GM12864 (cell line): ENCODE results near the gene GPER1.

ENCODE experiments used
- DNase-seq: peaks from one replicate; pipeline ENCODE4 v3.0.0-alpha.2; 2011; ENCODE audit warnings: low read depth
- H3K4me3 ChIP-seq: 2 replicates; pipeline ENCODE4 v1.5.1; 2011; ENCODE audit warnings: mild to moderate bottlenecking, low read depth, low read length, control low read depth
- CTCF ChIP-seq: IDR thresholded peaks from 2 replicates; pipeline ENCODE4 v1.5.1; 2011; ENCODE audit warnings: low read depth, mild to moderate bottlenecking, moderate library complexity, low read length, control low read depth, inconsistent platforms; ENCODE audit errors: missing control alignments

GPER1 gene

DNA sequence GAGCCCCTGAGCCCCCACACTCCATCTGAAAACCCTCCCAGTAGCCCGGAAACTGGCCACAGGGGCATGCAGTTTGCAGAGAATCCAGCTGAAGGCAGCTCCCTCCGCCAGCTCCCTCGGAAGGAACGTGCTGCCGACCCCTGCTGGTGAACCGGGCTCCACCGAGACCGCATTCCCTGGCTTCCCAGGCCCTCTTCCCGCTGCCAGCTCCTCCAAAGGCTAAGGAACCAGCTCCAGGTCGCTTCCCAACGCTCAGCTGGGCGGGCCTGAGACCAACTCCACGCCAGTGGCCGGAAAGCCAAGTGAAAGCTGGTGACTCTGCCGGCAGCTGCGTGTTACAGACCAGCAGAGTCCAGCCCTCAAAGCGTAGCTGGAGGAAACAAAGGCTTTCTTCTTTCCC, 35.8 kb downstream of the GPER1 start:
- no peak overlapping the region for H3K4me3 ChIP-seq
- DNase-seq = no peak
- TF ChIP-seq CTCF = no peak

- no peak for TF ChIP-seq CTCF
- no peak for DNase-seq
- no peak overlapping the region for H3K4me3 ChIP-seq
Measured at GRCh38 chr7:1124164-1124563, 36.3 kb downstream of the GPER1 start.

DNA sequence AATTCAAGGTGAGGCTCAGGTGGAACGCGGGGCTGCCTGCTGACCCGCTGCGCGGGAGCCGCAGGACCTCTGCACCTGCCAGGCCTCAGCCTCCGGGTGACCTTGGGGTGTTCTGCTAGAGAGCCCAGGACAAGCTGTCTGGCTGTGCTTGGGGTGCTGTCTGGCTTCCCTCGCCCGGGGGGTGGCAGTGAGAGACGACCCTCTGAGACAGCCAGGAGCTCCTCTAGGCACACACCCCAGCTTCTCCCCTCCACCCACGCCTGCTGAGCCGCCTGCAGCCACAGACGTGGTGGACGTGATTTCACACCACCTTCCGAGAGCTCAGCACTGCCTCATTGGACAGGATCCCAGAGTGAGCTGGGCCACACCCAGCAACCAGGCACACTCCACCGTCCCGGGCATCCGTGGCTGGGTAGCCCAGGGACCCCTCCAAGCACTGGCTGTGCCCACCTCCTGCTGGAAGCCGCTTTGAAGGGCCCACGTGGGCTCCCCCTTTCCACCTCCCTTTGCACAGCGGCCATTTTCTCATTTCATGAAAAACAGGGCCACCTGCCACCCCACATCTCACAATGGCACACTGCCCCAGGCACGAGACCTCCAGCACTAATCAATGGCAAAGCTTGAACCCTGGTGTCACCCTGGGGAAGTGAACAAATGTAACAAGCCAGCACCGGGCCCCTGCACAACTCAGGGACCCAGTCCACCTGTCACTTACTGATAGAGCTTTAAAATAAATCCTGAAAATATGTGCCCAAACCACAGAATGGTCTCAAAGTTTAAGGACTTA, 37.1 kb downstream of the GPER1 start:
- no peak overlapping the region for H3K4me3 ChIP-seq
- no peak for DNase-seq
- TF ChIP-seq CTCF = no peak

GRCh38 chr7:1125603-1125969, 37.7 kb downstream of the GPER1 start:
- DNase-seq = no peak
- TF ChIP-seq CTCF = no peak
- H3K4me3 ChIP-seq = no peak overlapping the region

- H3K4me3 ChIP-seq = no peak overlapping the region
- TF ChIP-seq CTCF = no peak
- DNase-seq = no peak
Measured at GRCh38 chr7:1127001-1127400, 39.1 kb downstream of the GPER1 start.

DNA sequence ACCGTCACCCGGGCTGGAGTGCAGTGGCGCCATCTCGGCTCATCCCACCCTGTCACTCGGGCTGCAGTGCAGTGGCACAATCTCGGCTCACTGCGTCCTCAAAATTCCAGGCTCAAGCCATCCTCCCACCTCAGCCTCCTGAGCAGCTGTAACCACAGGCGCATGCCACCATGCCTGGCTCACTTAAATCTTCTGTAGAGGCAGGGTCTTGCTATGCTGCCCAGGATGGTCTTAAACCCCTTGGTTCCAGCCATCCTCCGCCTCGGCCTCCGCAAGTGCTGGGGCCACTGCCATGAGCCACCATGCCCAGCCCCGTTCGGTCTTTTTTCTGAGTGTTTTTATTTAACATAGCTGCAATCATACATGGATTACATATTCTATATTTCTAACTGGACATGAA, 41.5 kb downstream of the GPER1 start:
- H3K4me3 ChIP-seq = no peak overlapping the region
- no peak for DNase-seq
- no peak for TF ChIP-seq CTCF
